Muscle of leg (tissue), 16 donors: ENCODE measurements around the gene CHID1. TPM values are rescaled to one million over a fixed set of nuclear protein-coding genes. Genes with fewer than 3 reads are reported as not detected.
A peak's percentile ranks its signal among the peaks of the same experiment; 100 is the strongest.

Source experiments
- DNase-seq: peaks from one replicate; pipeline ENCODE4 v3.0.0; 2013
- H3K27ac ChIP-seq: one replicate; pipeline ENCODE4 v1.5.1; 2013; ENCODE audit warnings: mild to moderate bottlenecking, low read length, control low read depth
- H3K27me3 ChIP-seq: one replicate; pipeline ENCODE4 v1.6.1; 2013; ENCODE audit warnings: low read length; ENCODE audit not compliant: control insufficient read depth, insufficient read depth
- H3K36me3 ChIP-seq: one replicate; pipeline ENCODE4 v1.6.1; 2013; ENCODE audit warnings: low read length; ENCODE audit not compliant: control insufficient read depth, insufficient read depth
- H3K4me1 ChIP-seq: one replicate; pipeline ENCODE4 v1.6.1; 2013; ENCODE audit warnings: low read length; ENCODE audit not compliant: control insufficient read depth, insufficient read depth
- H3K4me3 ChIP-seq: one replicate; pipeline ENCODE4 v1.5.1; 2013; ENCODE audit warnings: low read length, control low read depth
- H3K9me3 ChIP-seq: replicated peaks from 2 replicates; pipeline ENCODE4 v1.6.1; 2013; ENCODE audit warnings: low read depth, low read length; ENCODE audit not compliant: control insufficient read depth
- WGBS: methylation state at CpG from one replicate; pipeline ENCODE4 v1.1.5; 2013; ENCODE audit warnings: missing lambda C conversion rate; ENCODE audit not compliant: insufficient coverage; 5-methylcytosine and 5-hydroxymethylcytosine counted together
- long read RNA-seq, 11 donors: transcript quantifications; one replicate each; lab custom pipeline, GENCODE V29; 2026
- polyA plus RNA-seq, 8 donors: library from polyadenylated mRNA; unstranded; fragments of 120-200 nt; gene quantifications; one replicate each; pipeline versions ENCODE4 v1.2.1 to v1.2.3, GENCODE V29; 2013; ENCODE audit warnings: inconsistent platforms in 1 of 8, low replicate concordance in 1 of 8; ENCODE audit not compliant: insufficient read length in 8 of 8, insufficient read depth in 1 of 8
- total RNA-seq: library from RNA; stranded (reverse); fragments of 120-200 nt; gene quantifications from one replicate; pipeline ENCODE4 v1.2.4, GENCODE V29; 2013

The CHID1 gene
- 30.5 TPM for total RNA-seq
- 10 to 100 TPM; 60.4 to 77.4 (median 68.5) TPM for polyA plus RNA-seq
- long read RNA-seq, donor 1, transcript CHID1-201 (13 exons, 3,374 nt) = major isoform, 6 of 10 reads
- long read RNA-seq, donor 1, partial matches to known transcripts = 0 of 10 reads
- long read RNA-seq, donor 1, other reads (novel, unspliced or antisense) = 0 of 10 reads
- long read RNA-seq, donor 2, partial matches to known transcripts = 0 of 2 reads
- long read RNA-seq, donor 2, other reads (novel, unspliced or antisense) = 0 of 2 reads
- long read RNA-seq, donor 3, transcript CHID1-201 (13 exons, 3,374 nt) = major isoform, 12 of 23 reads
- long read RNA-seq, donor 3, transcript CHID1-203 (14 exons, 1,477 nt) = minor isoform, 5 of 23 reads
- long read RNA-seq, donor 3, partial matches to known transcripts = 6 of 23 reads
- long read RNA-seq, donor 3, other reads (novel, unspliced or antisense) = 0 of 23 reads
- long read RNA-seq, donor 4, transcript CHID1-201 (13 exons, 3,374 nt) = major isoform, 9 of 12 reads
- long read RNA-seq, donor 4, partial matches to known transcripts = 0 of 12 reads
- long read RNA-seq, donor 4, other reads (novel, unspliced or antisense) = 0 of 12 reads
- long read RNA-seq, donor 5, transcript CHID1-201 (13 exons, 3,374 nt) = major isoform, 22 of 54 reads
- long read RNA-seq, donor 5, transcript CHID1-202 (12 exons, 1,289 nt) = minor isoform, 7 of 54 reads
- long read RNA-seq, donor 5, transcript CHID1-203 (14 exons, 1,477 nt) = minor isoform, 9 of 54 reads
- long read RNA-seq, donor 5, transcript CHID1-206 (3 exons, 553 nt) = minor isoform, 5 of 54 reads
- long read RNA-seq, donor 5, partial matches to known transcripts = 10 of 54 reads
- long read RNA-seq, donor 5, other reads (novel, unspliced or antisense) = 0 of 54 reads
- long read RNA-seq, donor 6, transcript CHID1-206 (3 exons, 553 nt) = minor isoform, 6 of 32 reads
- long read RNA-seq, donor 6, transcript CHID1-201 (13 exons, 3,374 nt) = major isoform, 21 of 32 reads
- long read RNA-seq, donor 6, partial matches to known transcripts = 0 of 32 reads
- long read RNA-seq, donor 6, other reads (novel, unspliced or antisense) = 0 of 32 reads
- long read RNA-seq, donor 7, transcript CHID1-201 (13 exons, 3,374 nt) = major isoform, 16 of 48 reads
- long read RNA-seq, donor 7, transcript CHID1-203 (14 exons, 1,477 nt) = minor isoform, 5 of 48 reads
- long read RNA-seq, donor 7, partial matches to known transcripts = 20 of 48 reads
- long read RNA-seq, donor 7, other reads (novel, unspliced or antisense) = 0 of 48 reads
- long read RNA-seq, donor 8, transcript CHID1-201 (13 exons, 3,374 nt) = major isoform, 7 of 12 reads
- long read RNA-seq, donor 8, partial matches to known transcripts = 0 of 12 reads
- long read RNA-seq, donor 8, other reads (novel, unspliced or antisense) = 0 of 12 reads
- long read RNA-seq, donor 9, transcript CHID1-201 (13 exons, 3,374 nt) = major isoform, 10 of 24 reads
- long read RNA-seq, donor 9, partial matches to known transcripts = 9 of 24 reads
- long read RNA-seq, donor 9, other reads (novel, unspliced or antisense) = 0 of 24 reads
- long read RNA-seq, donor 10, transcript CHID1-203 (14 exons, 1,477 nt) = minor isoform, 5 of 16 reads
- long read RNA-seq, donor 10, transcript CHID1-201 (13 exons, 3,374 nt) = major isoform, 8 of 16 reads
- long read RNA-seq, donor 10, partial matches to known transcripts = 0 of 16 reads
- long read RNA-seq, donor 10, other reads (novel, unspliced or antisense) = 0 of 16 reads
- long read RNA-seq, donor 11, transcript CHID1-201 (13 exons, 3,374 nt) = major isoform, 12 of 24 reads
- long read RNA-seq, donor 11, partial matches to known transcripts = 6 of 24 reads
- long read RNA-seq, donor 11, other reads (novel, unspliced or antisense) = 0 of 24 reads

- H3K4me1 ChIP-seq = peaks cover 19% of the 10 kb centered on the region
- H3K36me3 ChIP-seq = peaks cover 8% of the 10 kb centered on the region
- WGBS = under 1% methylated on average over 59 of the region's 59 CpGs
- peak within 1 kb of the TSS; percentile 73 for H3K4me3 ChIP-seq
- no peaks in the 10 kb centered on the region for H3K27me3 ChIP-seq
- peak; percentile 95 for DNase-seq
- no peaks in the 10 kb centered on the region for H3K9me3 ChIP-seq
- peak within 1 kb of the TSS; percentile 79 for H3K27ac ChIP-seq
Observed at GRCh38 chr11:910589-911030, at the start of gene CHID1. TSS of gene CHID1 (minus strand) at chr11:910810. CDS start at chr11:904816, 5,994 bp downstream.

GRCh38 chr11:959608-960007, 49.0 kb upstream of the CHID1 start:
- WGBS = 71% methylated on average over 10 of the region's 10 CpGs
- Histone ChIP-seq H3K27ac (no peak overlapping the region), H3K9me3 (no peaks in the 10 kb centered on the region), H3K36me3 (peaks cover 46% of the 10 kb centered on the region), H3K4me1 (peaks cover 12% of the 10 kb centered on the region), H3K27me3 (no peaks in the 10 kb centered on the region), H3K4me3 (no peak overlapping the region)
- DNase-seq = no peak

DNA sequence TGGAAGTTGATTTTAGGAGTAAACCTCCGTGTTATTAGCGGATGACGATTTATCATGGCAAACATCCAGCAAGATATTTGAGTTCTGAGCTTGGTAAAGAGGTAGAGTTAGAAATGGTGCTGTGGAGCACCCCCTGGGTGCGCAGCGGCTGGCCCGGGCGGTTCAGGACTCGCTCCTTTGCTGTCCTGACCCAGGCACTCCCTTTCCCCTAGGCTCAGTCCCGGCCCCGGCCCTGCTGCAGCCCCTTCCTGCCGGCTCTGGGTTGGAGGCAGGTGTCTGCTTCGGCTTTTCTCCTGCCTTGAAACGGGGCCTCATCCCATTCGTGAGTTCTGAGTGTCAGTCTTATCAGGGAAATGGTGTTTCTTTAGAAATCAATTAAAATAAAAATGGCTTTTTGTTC, 48.4 kb upstream of the CHID1 start:
- H3K27ac ChIP-seq = no peak overlapping the region
- H3K36me3 ChIP-seq = peaks cover 41% of the 10 kb centered on the region
- DNase-seq = no peak
- no peaks in the 10 kb centered on the region for H3K27me3 ChIP-seq
- H3K4me3 ChIP-seq = no peak overlapping the region
- 71% methylated on average over 10 of the region's 14 CpGs for WGBS
- peaks cover 12% of the 10 kb centered on the region for H3K4me1 ChIP-seq
- H3K9me3 ChIP-seq = no peaks in the 10 kb centered on the region

DNA sequence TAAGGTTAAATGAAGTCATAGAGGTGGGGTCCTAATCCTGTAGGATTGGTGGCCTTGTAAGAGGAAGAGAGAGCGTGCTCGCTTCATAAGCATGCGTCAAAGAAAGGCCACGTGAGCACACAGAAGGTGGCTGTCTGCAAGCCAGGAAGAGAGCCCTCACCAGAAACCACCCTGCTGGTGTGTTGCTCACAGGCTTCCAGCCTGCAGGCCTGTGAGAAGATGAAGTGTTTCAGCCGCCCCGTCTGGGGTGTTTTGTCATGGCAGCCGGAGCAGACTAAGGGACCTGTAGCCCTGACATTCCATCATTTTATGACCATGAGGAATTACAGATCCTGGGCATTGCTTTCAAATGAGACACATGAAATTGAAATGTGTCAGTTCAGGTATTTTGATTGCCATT, 47.5 kb upstream of the CHID1 start:
- Histone ChIP-seq H3K4me3 (no peak overlapping the region), H3K27me3 (no peaks in the 10 kb centered on the region), H3K4me1 (peaks cover 15% of the 10 kb centered on the region), H3K36me3 (peaks cover 33% of the 10 kb centered on the region), H3K9me3 (no peaks in the 10 kb centered on the region), H3K27ac (no peak overlapping the region)
- no peak for DNase-seq
- WGBS = 90% methylated on average over 2 of the region's 7 CpGs

- no peak overlapping the region for H3K27ac ChIP-seq
- DNase-seq = no peak
- H3K27me3 ChIP-seq = no peaks in the 10 kb centered on the region
- 65% methylated on average over 7 of the region's 11 CpGs for WGBS
- no peak overlapping the region for H3K4me3 ChIP-seq
- peaks cover 20% of the 10 kb centered on the region for H3K4me1 ChIP-seq
- H3K36me3 ChIP-seq = peaks cover 30% of the 10 kb centered on the region
- H3K9me3 ChIP-seq = no peaks in the 10 kb centered on the region
Observed at GRCh38 chr11:957212-957920, 46.8 kb upstream of the CHID1 start.

DNA sequence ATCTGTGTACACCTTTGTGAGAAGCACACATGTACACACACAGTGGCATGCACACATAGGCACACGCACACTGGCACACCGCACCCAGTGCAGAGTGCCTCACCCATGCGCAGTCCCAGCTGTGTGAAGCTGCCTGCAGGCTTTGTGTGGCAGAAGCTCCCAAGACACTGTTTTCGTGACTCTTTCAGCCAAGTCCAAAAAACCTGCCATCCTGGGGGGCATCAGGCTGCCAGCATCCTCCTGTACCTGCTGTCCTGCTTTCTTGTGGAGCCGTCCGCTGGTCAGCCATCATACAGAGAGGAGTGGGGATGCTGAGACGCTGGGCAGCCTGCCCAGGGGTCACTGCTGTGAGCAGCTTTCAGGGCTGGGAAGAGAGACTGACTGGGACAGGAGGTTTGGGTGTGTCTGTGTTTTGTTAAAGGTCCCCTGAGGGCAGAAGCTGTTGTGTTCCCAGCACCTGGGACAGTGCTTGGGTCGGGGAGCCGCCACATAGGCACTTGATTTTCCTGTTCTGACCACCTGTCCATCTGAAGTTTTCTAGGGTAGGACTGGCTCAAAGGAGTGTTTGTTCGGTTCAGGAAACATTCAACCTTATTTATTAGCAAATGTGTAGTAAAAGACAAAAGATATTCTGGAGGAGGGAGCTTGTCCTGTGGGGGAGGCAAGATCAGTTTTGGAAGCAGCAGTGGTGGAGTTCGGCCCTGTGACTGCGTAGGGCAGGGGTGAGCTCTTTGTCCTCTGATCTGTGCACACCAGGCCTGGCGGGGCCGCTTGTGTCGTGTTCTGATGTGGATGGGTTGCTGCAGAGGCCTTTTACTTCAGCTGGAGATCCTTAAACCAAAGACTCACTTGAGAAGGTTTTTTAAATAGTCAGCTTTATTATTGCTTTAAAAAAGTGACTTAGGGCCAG, 44.8 kb upstream of the CHID1 start:
- H3K4me3 ChIP-seq = no peak overlapping the region
- H3K36me3 ChIP-seq = peaks cover 26% of the 10 kb centered on the region
- H3K27ac ChIP-seq = no peak overlapping the region
- H3K27me3 ChIP-seq = no peaks in the 10 kb centered on the region
- no peaks in the 10 kb centered on the region for H3K9me3 ChIP-seq
- WGBS = 75% methylated on average over 10 of the region's 15 CpGs
- peak; percentile 50 for DNase-seq
- H3K4me1 ChIP-seq = peaks cover 20% of the 10 kb centered on the region

- peaks cover 3% of the 10 kb centered on the region for H3K9me3 ChIP-seq
- WGBS = 86% methylated on average over 3 of the region's 5 CpGs
- H3K4me3 ChIP-seq = no peak overlapping the region
- H3K36me3 ChIP-seq = peaks cover 21% of the 10 kb centered on the region
- peaks cover 20% of the 10 kb centered on the region for H3K4me1 ChIP-seq
- DNase-seq = no peak
- H3K27me3 ChIP-seq = no peaks in the 10 kb centered on the region
- no peak overlapping the region for H3K27ac ChIP-seq
Observed at GRCh38 chr11:954392-955153, 44.0 kb upstream of the CHID1 start.
